Measurements from ENCODE around the gene LECT2.

Gene LECT2

GRCh38 chr5:135954899-135955298 is at the start of gene LECT2:
Gene LECT2 (minus strand): TSS chr5:135954983. CDS start chr5:135954833, 150 bp downstream.
- no peak for DNase-seq

- DNase-seq, result no peak
Observed at GRCh38 chr5:136004436-136004835, 49.7 kb upstream of the LECT2 start.

- no peak for DNase-seq
Observed at GRCh38 chr5:136001466-136001981, 46.7 kb upstream of the LECT2 start.

- no peak for DNase-seq
Observed at GRCh38 chr5:136000932-136001331, 46.1 kb upstream of the LECT2 start.

- no peak for DNase-seq
Observed at GRCh38 chr5:136000147-136000546, 45.4 kb upstream of the LECT2 start.

GRCh38 chr5:135999406-136000139 is 44.8 kb upstream of the LECT2 start:
- DNase-seq, result no peak

- no peak for DNase-seq
Observed at GRCh38 chr5:135998889-135999288, 44.1 kb upstream of the LECT2 start.

GRCh38 chr5:135997673-135998335 is 43.0 kb upstream of the LECT2 start:
- DNase-seq, result no peak

GRCh38 chr5:135996611-135997010 is 41.8 kb upstream of the LECT2 start:
- DNase-seq, result no peak

GRCh38 chr5:135995976-135996375 is 41.2 kb upstream of the LECT2 start:
- no peak for DNase-seq

GRCh38 chr5:135993880-135994636 is 39.3 kb upstream of the LECT2 start:
- DNase-seq, result no peak

- no peak for DNase-seq
Observed at GRCh38 chr5:135993335-135993879, 38.6 kb upstream of the LECT2 start.

GRCh38 chr5:135991429-135991828 is 36.6 kb upstream of the LECT2 start:
- DNase-seq, result no peak

GRCh38 chr5:135990528-135991255 is 35.9 kb upstream of the LECT2 start:
- no peak for DNase-seq

- no peak for DNase-seq
Observed at GRCh38 chr5:135989686-135990085, 34.9 kb upstream of the LECT2 start.

- no peak for DNase-seq
Observed at GRCh38 chr5:135988546-135988945, 33.8 kb upstream of the LECT2 start.

- no peak for DNase-seq
Observed at GRCh38 chr5:135986891-135987401, 32.2 kb upstream of the LECT2 start.

- DNase-seq, result no peak
Observed at GRCh38 chr5:135986401-135986800, 31.6 kb upstream of the LECT2 start.

GRCh38 chr5:135985951-135986350 is 31.2 kb upstream of the LECT2 start:
- no peak for DNase-seq

GRCh38 chr5:135980620-135981019 is 25.8 kb upstream of the LECT2 start:
- DNase-seq, result no peak

- no peak for DNase-seq
Observed at GRCh38 chr5:135979510-135979909, 24.7 kb upstream of the LECT2 start.

- DNase-seq, result no peak
Observed at GRCh38 chr5:135978993-135979392, 24.2 kb upstream of the LECT2 start.
